DMS 273 (cell line): Measurements from ENCODE around the gene NRARP.

ENCODE experiments used
- DNase-seq: peaks from one replicate; lab custom pipeline; 2025; ENCODE audit not compliant: unreplicated experiment; lab: John Stamatoyannopoulos, UW

NRARP gene

GRCh38 chr9:137277329-137278041 is 24.6 kb downstream of the NRARP start, which contains the start of gene TOR4A:
TSS of gene TOR4A (plus strand) at chr9:137277726. CDS start at chr9:137278690, 964 bp downstream.
- DNase-seq = no peak

GRCh38 chr9:137276473-137277328 is 25.4 kb downstream of the NRARP start:
- DNase-seq = peak; percentile 62

GRCh38 chr9:137275588-137276472 is 26.2 kb downstream of the NRARP start:
- no peak for DNase-seq

- no peak for DNase-seq
These were observed 26.9 kb downstream of the NRARP start for GRCh38 chr9:137275203-137275587.

- DNase-seq = no peak
These were observed 28.3 kb downstream of the NRARP start for GRCh38 chr9:137273611-137274320.

GRCh38 chr9:137273095-137273490 is 29.0 kb downstream of the NRARP start:
- DNase-seq = no peak

GRCh38 chr9:137272241-137273094 is 29.6 kb downstream of the NRARP start:
- no peak for DNase-seq

GRCh38 chr9:137271696-137272076 is 30.4 kb downstream of the NRARP start:
- no peak for DNase-seq

- DNase-seq = no peak
These were observed 31.0 kb downstream of the NRARP start for GRCh38 chr9:137270929-137271695.

- DNase-seq = no peak
These were observed 32.8 kb downstream of the NRARP start for GRCh38 chr9:137269231-137269772.

GRCh38 chr9:137268538-137269201 is 33.4 kb downstream of the NRARP start:
- DNase-seq = no peak

- no peak for DNase-seq
These were observed 34.1 kb downstream of the NRARP start for GRCh38 chr9:137267933-137268355.

- no peak for DNase-seq
These were observed 35.3 kb downstream of the NRARP start for GRCh38 chr9:137266585-137267453.

- DNase-seq = no peak
These were observed 35.9 kb downstream of the NRARP start for GRCh38 chr9:137266162-137266527.

- no peak for DNase-seq
These were observed 36.4 kb downstream of the NRARP start for GRCh38 chr9:137265496-137266161.

- no peak for DNase-seq
These were observed 38.0 kb downstream of the NRARP start for GRCh38 chr9:137264067-137264466.

- no peak for DNase-seq
These were observed 38.6 kb downstream of the NRARP start for GRCh38 chr9:137263506-137263905.
